Adrenal gland (tissue), 5 donors: ENCODE measurements around the gene GAMT.

Experiments
- CTCF ChIP-seq, 6 experiments: fragments of 450-650 bp in 4 of 6; fragments of 200-600 bp in 2 of 6; sonication (generic) in 1 of 6; IDR thresholded peaks; 1 replicate in 5 of 6; 2 replicates in 1 of 6; pipeline versions ENCODE4 v1.5.1 to v1.8.0; 2016 to 2021; ENCODE audit warnings: antibody characterized with exemption in 6 of 6, mild to moderate bottlenecking in 2 of 6, moderate library complexity in 1 of 6
- POLR2A ChIP-seq, 2 donors: fragments of 450-650 bp; IDR thresholded peaks; one replicate each; pipeline ENCODE4 v1.6.1; 2017; ENCODE audit warnings: antibody characterized with exemption in 2 of 2, mild to moderate bottlenecking in 2 of 2, moderate library complexity in 1 of 2
- donor health status: DM: no; HTN: no; CAD: no.

- TF ChIP-seq POLR2A (IDR thresholded peaks at IDR 0.05) = no peak
- no peak for TF ChIP-seq CTCF (IDR thresholded peaks at IDR 0.05)
Observed at GRCh38 chr19:1423436-1424191, 22.3 kb upstream of the GAMT start.
